GM21737 (cell line): ENCODE data around the gene SOCS7.

Source experiments
- ATAC-seq: cut with Tn5 transposase; IDR thresholded peaks from one replicate; pipeline ENCODE4 v1.9.1; 2021; ENCODE audit warnings: mild to moderate bottlenecking, moderate library complexity; ENCODE audit not compliant: unreplicated experiment

Gene SOCS7

GRCh38 chr17:38419508-38419981 lies 67.9 kb downstream of the SOCS7 start:
- ATAC-seq = no peak

- no peak for ATAC-seq
These were observed 68.9 kb downstream of the SOCS7 start for GRCh38 chr17:38420518-38420917.

- no peak for ATAC-seq
These were observed 69.7 kb downstream of the SOCS7 start for GRCh38 chr17:38421171-38421841.

DNA sequence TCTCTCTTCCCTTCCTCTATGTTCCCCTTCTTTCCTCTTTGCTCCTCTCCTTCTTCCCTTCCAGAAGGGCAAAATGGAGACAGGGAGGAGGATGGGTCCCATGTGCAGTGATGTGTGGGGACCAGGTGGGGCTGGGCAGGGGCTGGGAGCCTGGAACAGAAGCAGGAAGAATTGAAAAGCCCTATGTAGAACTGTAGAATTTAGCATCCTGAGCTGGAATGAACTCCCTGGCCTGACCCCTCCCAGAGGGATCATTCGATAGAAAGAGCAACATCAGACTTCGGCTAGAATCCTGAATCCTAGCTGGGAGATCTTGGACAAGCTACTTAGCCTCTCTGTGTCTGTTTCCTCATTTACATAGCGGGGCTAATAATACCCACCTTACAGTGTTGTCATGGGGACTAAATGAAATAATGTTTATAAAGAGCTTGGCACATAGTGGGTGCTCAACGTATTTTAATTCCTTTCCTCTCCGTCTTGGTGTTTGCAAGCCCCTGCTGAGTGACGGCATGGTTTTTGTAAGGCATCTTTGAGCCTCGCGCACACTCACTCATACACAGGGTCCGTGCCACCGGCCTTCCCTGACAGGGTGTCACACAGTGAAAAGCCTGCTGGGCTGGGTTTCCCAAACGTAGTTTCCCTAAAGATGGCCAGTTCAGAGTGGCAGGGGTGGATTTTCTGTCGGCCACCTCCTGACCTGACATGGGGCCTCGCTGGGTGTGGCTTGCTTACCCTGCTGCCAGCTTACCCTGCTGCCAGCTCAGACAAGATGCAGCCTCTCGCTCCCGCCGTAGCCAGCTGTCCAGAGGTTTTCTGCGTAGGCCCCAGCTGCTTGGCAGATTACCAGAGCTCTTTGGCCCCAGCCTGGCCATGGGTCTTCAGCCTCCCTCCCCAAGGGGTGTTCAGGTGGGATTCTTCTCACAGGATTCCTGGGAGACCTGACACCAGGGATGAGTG lies 70.5 kb downstream of the SOCS7 start:
- ATAC-seq = no peak

GRCh38 chr17:38424297-38424972 lies 72.8 kb downstream of the SOCS7 start:
- no peak for ATAC-seq

GRCh38 chr17:38425031-38425430 lies 73.4 kb downstream of the SOCS7 start:
- no peak for ATAC-seq

DNA sequence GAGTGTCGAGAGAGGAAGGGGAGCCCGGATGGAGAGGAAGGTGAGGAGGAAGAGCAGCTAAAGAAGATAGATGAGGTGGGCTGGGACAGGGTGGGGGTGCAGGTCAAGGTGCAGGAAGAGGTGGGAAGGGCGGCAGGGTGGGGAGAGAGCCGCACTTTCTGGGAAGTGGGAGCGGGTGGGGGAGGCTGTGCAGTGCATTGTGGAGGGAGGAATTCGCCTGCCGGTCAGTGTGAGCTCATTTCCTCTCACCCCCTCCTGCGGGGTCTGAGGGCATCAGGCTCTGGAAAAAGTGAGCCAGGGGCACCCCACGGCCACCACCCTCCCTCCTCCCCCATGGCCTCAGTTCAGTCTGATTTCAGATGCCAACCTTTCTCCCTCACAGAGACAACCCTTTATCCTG lies 74.1 kb downstream of the SOCS7 start:
- no peak for ATAC-seq

- ATAC-seq = no peak
These were observed 74.8 kb downstream of the SOCS7 start for GRCh38 chr17:38426441-38426840.

GRCh38 chr17:38427160-38427949 lies 75.7 kb downstream of the SOCS7 start:
- ATAC-seq = no peak

GRCh38 chr17:38428112-38428642 lies 76.5 kb downstream of the SOCS7 start, which contains the start of gene ARHGAP23:
Gene ARHGAP23, plus strand, starts transcription at chr17:38428464. Its CDS starts 22 bp downstream, at chr17:38428486.
- ATAC-seq = no peak

DNA sequence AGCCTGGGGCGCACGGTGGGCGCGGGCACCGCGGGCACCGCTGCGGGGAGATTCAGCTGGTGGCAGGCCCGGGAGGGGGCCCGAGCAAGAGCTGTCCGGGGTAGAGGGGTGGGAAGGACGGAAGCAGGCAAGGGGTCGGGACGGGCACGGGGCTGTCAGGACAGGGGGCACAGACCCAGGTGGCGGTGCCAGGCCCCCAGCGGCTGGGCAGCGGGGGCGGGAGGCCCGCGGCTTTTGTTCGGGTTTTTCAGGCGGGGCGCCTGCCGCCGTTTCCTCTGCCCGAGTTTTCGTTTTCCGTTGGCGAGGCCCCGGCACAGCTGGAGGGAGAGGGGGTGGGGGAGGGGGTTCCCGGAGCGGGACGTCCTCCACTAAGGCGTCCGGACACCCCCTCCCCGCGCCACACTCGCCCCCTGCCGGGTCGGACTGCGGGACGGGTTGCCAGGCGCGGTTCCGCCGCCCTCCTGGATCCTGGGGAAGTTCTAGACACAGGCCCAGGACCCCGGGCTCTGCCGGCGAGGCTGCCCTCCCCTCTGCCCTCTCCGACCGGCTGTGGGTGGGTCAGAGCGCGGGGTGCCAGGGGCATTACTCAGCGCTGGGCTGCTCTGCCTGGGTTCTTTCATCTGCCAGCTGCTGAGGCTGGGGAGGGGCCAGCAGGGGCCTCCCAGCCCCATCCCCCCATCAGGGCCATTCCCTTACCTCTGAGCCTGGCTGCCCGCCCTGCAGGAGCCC lies 77.2 kb downstream of the SOCS7 start:
- ATAC-seq = no peak

GRCh38 chr17:38429476-38430100 lies 77.9 kb downstream of the SOCS7 start:
- ATAC-seq = no peak

DNA sequence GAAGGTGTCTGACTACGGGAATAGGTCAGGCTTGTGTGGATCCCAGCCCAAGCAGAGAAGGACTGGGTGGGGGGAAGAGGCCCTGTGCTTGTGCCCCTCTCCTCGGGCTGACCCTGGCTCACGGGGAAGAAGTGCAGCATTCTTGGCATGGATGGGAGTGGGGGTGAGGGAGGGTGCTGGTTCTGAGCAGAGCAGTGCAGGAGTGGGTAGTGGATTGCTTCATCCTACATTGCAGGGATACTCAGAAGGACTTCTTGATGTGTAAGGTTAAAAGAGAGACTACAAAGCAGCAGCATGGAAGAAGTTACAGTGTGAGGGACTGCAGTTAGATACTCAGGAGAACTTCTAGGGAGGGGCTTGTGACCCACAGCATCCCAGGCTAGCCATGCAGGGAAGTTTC lies 78.7 kb downstream of the SOCS7 start:
- no peak for ATAC-seq

GRCh38 chr17:38430822-38431221 lies 79.2 kb downstream of the SOCS7 start:
- ATAC-seq = no peak

DNA sequence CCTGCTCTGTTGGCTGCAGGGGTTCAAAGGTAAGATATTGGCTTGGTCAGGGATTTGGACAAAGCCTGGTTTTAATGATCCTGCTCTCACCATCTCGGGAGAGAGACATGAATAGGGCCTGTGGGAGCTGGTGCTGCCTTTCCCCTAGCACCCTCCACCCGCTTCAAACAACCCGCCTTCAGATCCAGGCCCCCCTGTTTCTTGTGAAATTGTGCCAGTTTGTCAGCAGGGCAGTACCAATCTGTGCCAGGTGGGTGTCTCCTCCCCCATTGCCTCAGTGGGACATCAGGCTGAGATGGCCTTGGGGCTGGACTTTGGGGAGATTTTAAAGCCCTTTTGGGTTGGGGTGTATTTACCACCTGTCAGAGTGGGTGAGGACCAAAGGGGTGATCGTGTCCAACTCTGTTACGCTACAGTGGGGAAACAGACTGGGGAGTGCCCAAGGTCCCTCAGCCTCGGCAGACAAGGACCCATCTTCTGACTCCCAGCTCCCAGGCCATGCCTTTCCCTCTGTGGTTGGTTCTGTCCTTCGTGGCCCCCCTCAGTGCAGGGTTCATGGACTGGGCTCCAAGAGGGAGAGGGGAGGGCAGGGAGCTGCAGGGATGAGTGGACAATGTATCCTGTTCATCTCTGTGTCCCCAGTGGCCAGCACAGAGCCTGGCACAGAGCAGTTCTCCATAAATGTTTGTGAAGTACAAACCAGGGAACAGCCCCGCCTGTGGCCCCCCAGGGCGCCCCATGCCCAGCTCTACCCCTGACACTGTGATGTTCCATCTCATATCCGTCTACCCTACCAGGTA lies 79.9 kb downstream of the SOCS7 start:
- no peak for ATAC-seq

DNA sequence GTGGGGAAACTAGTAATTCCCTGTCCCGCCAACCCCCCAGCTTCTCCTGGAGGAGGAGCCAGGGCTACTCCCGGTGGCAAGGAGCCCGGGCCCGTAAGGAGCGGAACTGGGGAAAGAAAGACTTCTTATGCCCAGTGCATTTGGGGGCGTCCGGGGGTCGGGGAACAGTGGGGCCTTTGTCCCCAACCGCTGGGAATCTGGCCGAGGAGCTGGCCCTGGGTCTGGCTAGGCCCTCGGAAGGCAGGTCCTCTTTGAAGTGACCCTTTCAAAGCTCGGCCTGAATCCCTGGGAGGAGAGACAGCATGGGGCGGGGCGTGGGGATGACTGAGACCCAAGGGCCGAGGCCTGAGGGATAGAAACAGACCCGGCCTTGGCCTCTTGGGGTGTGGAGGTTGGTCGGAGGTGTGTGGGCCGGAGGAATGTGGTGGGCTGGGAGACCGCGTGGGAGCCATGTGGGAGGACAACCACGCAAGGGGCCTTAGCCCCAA lies 82.6 kb downstream of the SOCS7 start:
- no peak for ATAC-seq

DNA sequence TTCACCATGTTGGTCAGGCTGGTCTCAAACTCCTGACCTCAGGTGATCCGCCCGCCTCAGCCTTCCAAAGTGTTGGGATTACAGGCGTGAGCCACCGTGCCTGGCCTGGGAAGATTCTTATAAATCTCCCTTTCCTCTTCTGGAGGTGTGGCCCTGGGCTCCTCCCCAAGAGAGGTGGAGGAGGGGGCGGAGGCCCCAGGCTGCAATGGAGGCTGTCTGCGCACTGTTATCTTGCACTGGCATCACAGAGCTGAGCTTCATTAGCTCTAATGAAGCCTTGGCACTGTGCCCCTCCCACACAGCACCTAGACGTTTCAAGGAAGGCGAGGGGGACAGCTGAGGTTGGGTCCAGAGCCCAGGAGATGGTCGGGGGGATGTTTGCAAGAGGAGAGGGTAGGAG lies 84.2 kb downstream of the SOCS7 start:
- ATAC-seq = no peak

- ATAC-seq = no peak
These were observed 84.7 kb downstream of the SOCS7 start for GRCh38 chr17:38436386-38436785.
